ENCODE data around the gene KCNIP3.

Gene KCNIP3

GRCh38 chr2:95312543-95313201 is 15.5 kb downstream of the KCNIP3 start:
- no peak for DNase-seq (ENCODE audit: low read depth in 2 of 2)

GRCh38 chr2:95313296-95314131 is 16.4 kb downstream of the KCNIP3 start:
- DNase-seq (ENCODE audit: low read depth in 2 of 2): no peak

GRCh38 chr2:95314598-95314963 is 17.4 kb downstream of the KCNIP3 start:
- no peak for DNase-seq (ENCODE audit: low read depth in 2 of 2)

- no peak for DNase-seq (ENCODE audit: low read depth in 2 of 2)
These were observed 17.9 kb downstream of the KCNIP3 start for GRCh38 chr2:95314964-95315611.

GRCh38 chr2:95315801-95316411 is 18.8 kb downstream of the KCNIP3 start:
- peak in 1 of 2 experiments; percentile 51 for DNase-seq (ENCODE audit: low read depth in 2 of 2)

- DNase-seq (ENCODE audit: low read depth in 2 of 2): no peak
These were observed 19.4 kb downstream of the KCNIP3 start for GRCh38 chr2:95316466-95317122.

- no peak for DNase-seq (ENCODE audit: low read depth in 2 of 2)
These were observed 20.0 kb downstream of the KCNIP3 start for GRCh38 chr2:95317123-95317500.

- no peak for DNase-seq (ENCODE audit: low read depth in 2 of 2)
These were observed 20.7 kb downstream of the KCNIP3 start for GRCh38 chr2:95317665-95318425.

- DNase-seq (ENCODE audit: low read depth in 2 of 2): no peak
These were observed 21.5 kb downstream of the KCNIP3 start for GRCh38 chr2:95318431-95319220.

- DNase-seq (ENCODE audit: low read depth in 2 of 2): no peak
These were observed 22.6 kb downstream of the KCNIP3 start for GRCh38 chr2:95319481-95320343.

GRCh38 chr2:95320344-95320712 is 23.2 kb downstream of the KCNIP3 start:
- DNase-seq (ENCODE audit: low read depth in 2 of 2): no peak

GRCh38 chr2:95320986-95321767 is 24.0 kb downstream of the KCNIP3 start:
- DNase-seq (ENCODE audit: low read depth in 2 of 2): peak; percentile 86 to 89

GRCh38 chr2:95323347-95324155 is 26.4 kb downstream of the KCNIP3 start:
- no peak for DNase-seq (ENCODE audit: low read depth in 2 of 2)

GRCh38 chr2:95325026-95325425 is 27.9 kb downstream of the KCNIP3 start:
- DNase-seq (ENCODE audit: low read depth in 2 of 2): no peak

GRCh38 chr2:95325590-95326432 is 28.7 kb downstream of the KCNIP3 start:
- DNase-seq (ENCODE audit: low read depth in 2 of 2): no peak

GRCh38 chr2:95326433-95327140 is 29.4 kb downstream of the KCNIP3 start:
- no peak for DNase-seq (ENCODE audit: low read depth in 2 of 2)

All from fibroblast of skin of left quadriceps (primary cell).